Embryonic facial prominence (tissue), 1 donor: ENCODE results near the gene TIMM23.
"Not testable (repeated sequence)": the region's sequence is repeated elsewhere in the genome, so short reads cannot be mapped to it uniquely, and the experiment has no call there.

Source experiments
- DNase-seq: peaks from one replicate; pipeline ENCODE4 v3.0.0-alpha.2; 2016; ENCODE audit errors: extremely low spot score

TIMM23 gene, protein sequence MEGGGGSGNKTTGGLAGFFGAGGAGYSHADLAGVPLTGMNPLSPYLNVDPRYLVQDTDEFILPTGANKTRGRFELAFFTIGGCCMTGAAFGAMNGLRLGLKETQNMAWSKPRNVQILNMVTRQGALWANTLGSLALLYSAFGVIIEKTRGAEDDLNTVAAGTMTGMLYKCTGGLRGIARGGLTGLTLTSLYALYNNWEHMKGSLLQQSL

DNA sequence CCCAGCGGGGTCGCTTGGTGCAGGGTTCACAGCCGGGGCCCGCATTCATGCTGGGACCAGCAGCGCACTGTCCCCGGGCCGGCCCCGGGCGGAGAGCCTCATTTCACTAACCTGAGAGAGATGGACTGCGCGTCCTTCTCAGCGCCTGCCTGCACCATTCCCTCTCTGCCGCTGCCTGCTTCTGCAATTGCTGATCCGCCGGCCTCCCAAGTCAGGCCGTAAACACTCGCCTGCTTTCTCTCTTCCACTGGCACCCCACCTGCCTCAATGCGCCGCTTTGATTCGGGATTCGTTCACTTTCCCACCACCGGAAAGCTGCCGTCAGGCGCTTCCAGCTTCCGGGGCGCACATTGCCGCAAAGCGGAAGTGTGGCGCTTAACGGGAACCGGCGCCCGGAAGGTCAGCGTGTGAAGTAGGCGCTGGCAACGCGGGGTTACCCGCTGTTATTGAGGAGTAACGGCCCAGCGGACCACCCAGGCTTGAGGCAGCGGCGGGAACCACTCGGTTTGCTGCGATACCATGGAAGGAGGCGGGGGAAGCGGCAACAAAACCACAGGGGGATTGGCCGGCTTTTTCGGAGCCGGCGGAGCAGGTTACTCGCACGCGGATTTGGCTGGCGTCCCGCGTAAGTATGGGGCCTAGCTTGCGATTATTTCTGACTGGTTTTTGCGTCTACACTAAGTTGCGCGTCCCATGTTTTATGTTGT is at the start of gene TIMM23:
TSS of gene TIMM23 (plus strand) at position 384 of the 707 bp plus-strand sequence. CDS start at position 520, 136 bp downstream.
- peak; percentile 34 for DNase-seq

GRCh38 chr10:45926790-45927189 is 45.5 kb upstream of the TIMM23 start:
- DNase-seq = not testable (repeated sequence)

DNA sequence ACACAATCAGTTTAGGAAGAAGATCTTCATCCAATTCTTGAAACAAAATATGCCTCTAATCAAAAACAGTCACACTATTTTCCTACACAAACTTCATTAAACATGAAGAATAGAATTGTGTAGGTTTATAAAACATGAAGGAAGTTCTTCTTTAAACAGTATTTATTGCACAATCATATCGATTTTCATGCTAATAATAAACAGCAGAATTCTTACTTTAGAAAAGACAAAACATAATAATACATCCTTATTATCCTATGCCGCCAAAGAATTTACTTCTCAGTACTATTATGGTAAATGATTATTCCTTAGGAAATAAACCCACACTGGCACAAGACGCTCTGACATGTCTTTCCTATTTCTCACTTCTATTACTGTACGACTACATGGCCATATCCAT is 41.0 kb upstream of the TIMM23 start:
- DNase-seq = not testable (repeated sequence)

DNA sequence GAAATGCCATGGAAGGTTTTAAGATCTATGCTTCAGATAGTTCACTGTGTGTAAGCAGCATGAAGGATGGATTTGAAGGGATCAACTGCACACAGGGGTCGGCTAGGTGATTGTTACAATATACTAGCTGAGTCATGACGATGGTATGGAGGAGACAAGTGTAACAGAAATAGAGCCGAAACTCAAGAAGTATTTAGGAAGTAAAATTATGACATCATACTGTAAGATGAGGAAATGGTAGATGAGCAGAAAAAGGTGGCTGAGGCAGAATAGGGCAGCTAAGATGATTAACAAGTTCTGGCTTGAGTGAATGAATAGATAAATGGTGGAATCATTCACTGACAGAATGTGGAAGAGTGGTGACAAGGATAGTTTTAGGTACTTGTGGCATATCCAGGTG is 37.5 kb upstream of the TIMM23 start:
- DNase-seq = not testable (repeated sequence)

DNA sequence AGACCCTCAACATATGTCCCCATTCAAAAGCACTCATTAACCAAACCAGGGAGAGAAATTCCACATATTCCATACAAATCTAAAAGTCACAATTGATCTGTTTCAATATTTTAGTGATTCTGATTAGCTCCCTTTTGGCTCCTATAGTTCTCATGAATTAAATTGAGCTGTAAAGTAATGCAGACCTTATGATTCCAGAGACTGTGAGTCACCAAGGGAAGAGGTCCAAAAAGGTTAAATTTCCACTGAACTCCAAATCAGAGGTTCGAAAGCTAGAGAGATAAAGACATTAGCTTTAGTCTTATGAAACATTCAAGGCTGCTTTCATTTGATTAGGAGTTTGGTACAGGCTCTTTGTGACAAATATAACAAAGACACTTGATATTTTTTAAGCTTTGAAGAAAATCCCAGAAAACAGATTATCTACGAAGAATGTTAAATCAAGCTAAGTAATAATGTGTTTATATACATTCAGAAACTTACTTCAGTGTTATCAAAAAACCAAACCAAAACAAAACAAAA is 33.1 kb upstream of the TIMM23 start:
- DNase-seq = not testable (repeated sequence)

- DNase-seq = not testable (repeated sequence)
These were observed 31.1 kb upstream of the TIMM23 start for GRCh38 chr10:45941196-45941595.

- DNase-seq = not testable (repeated sequence)
These were observed 26.8 kb upstream of the TIMM23 start for GRCh38 chr10:45945476-45945875.

GRCh38 chr10:45947363-45947762 is 24.9 kb upstream of the TIMM23 start:
- not testable (repeated sequence) for DNase-seq

GRCh38 chr10:45948801-45949200 is 23.5 kb upstream of the TIMM23 start:
- not testable (repeated sequence) for DNase-seq

DNA sequence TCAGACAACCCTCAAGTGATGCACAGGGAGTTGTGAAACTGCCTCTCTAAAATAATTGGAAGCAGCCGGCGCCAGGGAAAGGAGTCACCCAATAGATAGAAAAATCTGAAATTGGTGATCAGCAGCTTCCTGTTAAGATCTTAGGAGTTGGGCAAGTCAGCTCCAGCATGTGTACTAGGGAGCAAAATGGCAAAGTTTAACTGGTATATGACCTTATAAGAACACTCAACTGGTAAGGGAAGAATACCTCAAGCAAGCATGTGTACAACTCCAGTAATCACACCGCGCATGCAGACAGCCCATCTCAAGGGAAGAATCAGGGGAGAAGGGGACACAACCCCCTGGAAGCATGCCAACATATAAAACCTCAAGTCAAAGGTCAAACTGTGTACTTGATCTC is 17.9 kb upstream of the TIMM23 start:
- DNase-seq = not testable (repeated sequence)

GRCh38 chr10:45956634-45957033 is 15.7 kb upstream of the TIMM23 start:
- DNase-seq = not testable (repeated sequence)

- DNase-seq = not testable (repeated sequence)
These were observed 14.4 kb upstream of the TIMM23 start for GRCh38 chr10:45957928-45958327.

- not testable (repeated sequence) for DNase-seq
These were observed 9.4 kb upstream of the TIMM23 start for GRCh38 chr10:45962686-45963452.

GRCh38 chr10:45971019-45971418 is 1.3 kb upstream of the TIMM23 start:
- DNase-seq = not testable (repeated sequence)

- not testable (repeated sequence) for DNase-seq
These were observed 565 bp upstream of the TIMM23 start for GRCh38 chr10:45971742-45972105.

GRCh38 chr10:45972813-45973169 is 502 bp downstream of the TIMM23 start:
- not testable (repeated sequence) for DNase-seq

DNA sequence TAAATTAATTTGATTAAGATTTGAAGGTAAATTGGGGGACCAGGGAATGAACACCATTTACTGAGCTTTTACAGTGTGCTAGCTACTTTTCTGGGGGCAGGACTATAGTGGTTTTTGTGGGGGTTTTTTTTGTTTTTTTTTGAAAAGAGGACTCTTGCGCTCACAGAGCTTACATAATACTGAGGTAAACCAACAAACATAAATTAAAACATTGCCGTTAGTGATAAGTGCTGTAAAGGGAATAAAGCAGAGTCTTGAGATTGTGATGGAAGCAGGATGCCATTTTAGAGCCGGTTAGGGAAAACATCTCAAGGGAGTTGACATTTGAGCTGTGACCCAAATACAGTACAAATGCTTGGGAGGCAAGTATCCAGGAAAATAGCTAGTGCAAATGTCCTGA is 1.8 kb downstream of the TIMM23 start:
- not testable (repeated sequence) for DNase-seq

DNA sequence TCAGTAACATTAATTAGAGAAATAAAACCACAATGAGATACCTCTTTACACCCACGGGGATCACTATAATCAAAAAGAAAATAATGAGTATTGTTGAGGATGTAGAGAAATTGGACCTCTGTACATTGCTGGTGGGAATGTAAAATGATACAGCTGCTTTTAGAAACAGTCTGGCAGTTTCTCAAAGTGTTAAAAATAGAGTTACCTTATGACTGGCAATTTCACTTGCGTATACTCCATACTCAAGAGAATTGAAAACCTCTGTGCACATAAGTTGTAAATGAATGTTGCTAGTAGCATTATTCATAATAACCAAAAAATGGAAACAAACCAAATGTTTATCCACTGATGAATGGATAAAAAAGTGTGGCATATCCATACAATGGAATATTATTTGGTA is 6.3 kb downstream of the TIMM23 start:
- not testable (repeated sequence) for DNase-seq

- DNase-seq = not testable (repeated sequence)
These were observed 9.1 kb downstream of the TIMM23 start for GRCh38 chr10:45981367-45981766.

GRCh38 chr10:45983538-45984186 is 11.4 kb downstream of the TIMM23 start:
- not testable (repeated sequence) for DNase-seq

- not testable (repeated sequence) for DNase-seq
These were observed 12.2 kb downstream of the TIMM23 start for GRCh38 chr10:45984473-45984872.

GRCh38 chr10:45985590-45985989 is 13.3 kb downstream of the TIMM23 start:
- not testable (repeated sequence) for DNase-seq
